GM11168 (cell line): ENCODE results near the gene FAM168B.
"Not testable (repeated sequence)": the region's sequence is repeated elsewhere in the genome, so short reads cannot be mapped to it uniquely, and the experiment has no call there.

Experiments used
- in situ Hi-C: fragments of 300-500 bp; cut with MboI; formaldehyde crosslinking; loops from one replicate; pipeline ENCODE4 v1.12.0; 2022; ENCODE audit warnings: low sequenced_read_pairs; ENCODE audit not compliant: unreplicated experiment

FAM168B gene

GRCh38 chr2:131093006-131093695 is at the start of gene FAM168B:
TSS of gene FAM168B (minus strand) at chr2:131093460. CDS start at chr2:131082646, 10,814 bp downstream.
- in situ Hi-C loops, result no loop called here

GRCh38 chr2:131142849-131143248 is 49.6 kb upstream of the FAM168B start:
- in situ Hi-C loops, result no loop called here

- in situ Hi-C loops, result no loop called here
These were observed 47.3 kb upstream of the FAM168B start for GRCh38 chr2:131140581-131140980.

- in situ Hi-C loops, result no loop called here
These were observed 39.5 kb upstream of the FAM168B start for GRCh38 chr2:131132729-131133128.

GRCh38 chr2:131130298-131130596 is 37.0 kb upstream of the FAM168B start:
- in situ Hi-C loops, result no loop called here

- in situ Hi-C loops, result no loop called here
These were observed 34.7 kb upstream of the FAM168B start for GRCh38 chr2:131127981-131128380.

GRCh38 chr2:131127076-131127475 is 33.8 kb upstream of the FAM168B start:
- in situ Hi-C loops, result no loop called here

GRCh38 chr2:131126436-131126835 is 33.2 kb upstream of the FAM168B start:
- in situ Hi-C loops, result no loop called here

GRCh38 chr2:131125195-131125757 is 32.0 kb upstream of the FAM168B start:
- in situ Hi-C loops, result no loop called here

- in situ Hi-C loops, result no loop called here
These were observed 29.9 kb upstream of the FAM168B start for GRCh38 chr2:131123192-131123591.

GRCh38 chr2:131122496-131122895 is 29.2 kb upstream of the FAM168B start:
- in situ Hi-C loops, result no loop called here

- in situ Hi-C loops, result no loop called here
These were observed 28.2 kb upstream of the FAM168B start for GRCh38 chr2:131121464-131121863.

GRCh38 chr2:131120815-131121317 is 27.6 kb upstream of the FAM168B start:
- in situ Hi-C loops, result no loop called here

- in situ Hi-C loops, result no loop called here
These were observed 22.5 kb upstream of the FAM168B start for GRCh38 chr2:131115752-131116151.

- in situ Hi-C loops, result not testable (repeated sequence)
These were observed 21.7 kb upstream of the FAM168B start for GRCh38 chr2:131114950-131115349.

- in situ Hi-C loops, result no loop called here
These were observed 20.4 kb upstream of the FAM168B start for GRCh38 chr2:131113566-131114227.

GRCh38 chr2:131112529-131112928 is 19.3 kb upstream of the FAM168B start:
- in situ Hi-C loops, result no loop called here

- in situ Hi-C loops, result no loop called here
These were observed 12.9 kb upstream of the FAM168B start for GRCh38 chr2:131105950-131106801.

GRCh38 chr2:131105156-131105949 is 12.1 kb upstream of the FAM168B start, which contains the start of gene PLEKHB2:
TSS of gene PLEKHB2 (plus strand) at chr2:131105336. CDS start at chr2:131120942, 15,606 bp downstream.
- in situ Hi-C loops, result no loop called here
